DND-41 (cell line): ENCODE measurements around the gene OR2A12.

Experiments used
- ATAC-seq: fragments of 200-7000 bp; cut with Tn5 transposase; 3 replicates; pipeline ENCODE4 v1.9.1; 2021; ENCODE audit warnings: low read depth; ENCODE audit not compliant: insufficient read depth
- DNase-seq: peaks from one replicate; pipeline ENCODE4 v3.0.0-alpha.2; 2020
- H2AFZ ChIP-seq: 2 replicates; pipeline ENCODE4 v1.6.0; 2012; ENCODE audit warnings: low read depth, low read length
- H3K27ac ChIP-seq: 2 replicates; pipeline ENCODE4 v1.5.1; 2012; ENCODE audit warnings: low read length, inconsistent platforms
- H3K27me3 ChIP-seq: fragments of 200-600 bp; sonication (generic); 2 replicates; pipeline ENCODE4 v1.6.0; 2012; ENCODE audit warnings: low read length, mild to moderate bottlenecking, inconsistent platforms; ENCODE audit not compliant: insufficient read depth, poor library complexity
- H3K36me3 ChIP-seq: 2 replicates; pipeline ENCODE4 v1.5.1; 2012; ENCODE audit warnings: low read length, inconsistent platforms; ENCODE audit not compliant: insufficient read depth
- H3K4me1 ChIP-seq: 2 replicates; pipeline ENCODE4 v1.5.1; 2012; ENCODE audit warnings: mild to moderate bottlenecking, low read length; ENCODE audit not compliant: insufficient read depth
- H3K4me2 ChIP-seq: 2 replicates; pipeline ENCODE4 v1.6.0; 2012; ENCODE audit warnings: mild to moderate bottlenecking, moderate library complexity, low read length, inconsistent platforms; ENCODE audit not compliant: insufficient read depth
- H3K4me3 ChIP-seq, 2 experiments: fragments of 200-600 bp in 1 of 2; shearing (Covaris generic) in 1 of 2; 2 replicates each; pipeline ENCODE4 v1.5.1; 2012 to 2016; ENCODE audit warnings: inconsistent platforms in 2 of 2, low read length in 2 of 2, mild to moderate bottlenecking in 2 of 2, low read depth in 1 of 2, moderate library complexity in 1 of 2
- H3K79me2 ChIP-seq: 2 replicates; pipeline ENCODE4 v1.6.0; 2012; ENCODE audit warnings: low read length, inconsistent platforms; ENCODE audit not compliant: insufficient read depth
- H3K9ac ChIP-seq: 2 replicates; pipeline ENCODE4 v1.6.0; 2012; ENCODE audit warnings: low read depth, mild to moderate bottlenecking, inconsistent platforms, low read length, moderate library complexity
- H3K9me3 ChIP-seq: 2 replicates; pipeline ENCODE4 v1.5.1; 2012; ENCODE audit warnings: low read length, moderate library complexity, mild to moderate bottlenecking, inconsistent platforms; ENCODE audit not compliant: insufficient read depth, severe bottlenecking
- H4K20me1 ChIP-seq: 2 replicates; pipeline ENCODE4 v1.6.0; 2012; ENCODE audit warnings: low read length; ENCODE audit not compliant: insufficient read depth
- CTCF ChIP-seq: IDR thresholded peaks from 2 replicates; pipeline ENCODE4 v1.5.1; 2012; ENCODE audit warnings: borderline replicate concordance, low read length, moderate library complexity, mild to moderate bottlenecking; ENCODE audit not compliant: poor library complexity, severe bottlenecking; ENCODE audit errors: extremely low read depth
- EZH2 ChIP-seq: IDR thresholded peaks from 3 replicates; pipeline ENCODE4 v1.6.1; 2012; ENCODE audit warnings: borderline replicate concordance, low read depth, mild to moderate bottlenecking, moderate library complexity, low read length, inconsistent platforms; ENCODE audit not compliant: severe bottlenecking

Gene OR2A12

GRCh38 chr7:144142187-144142586, 56.1 kb downstream of the OR2A12 start:
- Histone ChIP-seq H3K9ac (no peak overlapping the region), H3K4me3 (no peak overlapping the region), H3K4me2 (no peak overlapping the region), H3K27me3 (no peaks in the 10 kb centered on the region), H3K79me2 (no peaks in the 10 kb centered on the region), H4K20me1 (no peaks in the 10 kb centered on the region), H2AFZ (no peak overlapping the region), H3K4me1 (no peaks in the 10 kb centered on the region), H3K27ac (no peak overlapping the region), H3K9me3 (peaks cover 2% of the 10 kb centered on the region), H3K36me3 (no peaks in the 10 kb centered on the region)
- TF ChIP-seq CTCF = no peak
- DNase-seq = no peak
- ATAC-seq = no peak

GRCh38 chr7:144144426-144144825, 58.3 kb downstream of the OR2A12 start:
- H2AFZ ChIP-seq = no peak overlapping the region
- H3K27me3 ChIP-seq = no peaks in the 10 kb centered on the region
- no peaks in the 10 kb centered on the region for H3K79me2 ChIP-seq
- ATAC-seq (no peak), DNase-seq (no peak)
- H3K4me2 ChIP-seq = no peak overlapping the region
- H3K27ac ChIP-seq = no peak overlapping the region
- no peak for TF ChIP-seq EZH2
- no peak for TF ChIP-seq CTCF
- H3K9ac ChIP-seq = no peak overlapping the region
- H3K9me3 ChIP-seq = peaks cover 11% of the 10 kb centered on the region
- H4K20me1 ChIP-seq = no peaks in the 10 kb centered on the region
- H3K4me1 ChIP-seq = no peaks in the 10 kb centered on the region
- H3K36me3 ChIP-seq = no peaks in the 10 kb centered on the region
- no peak overlapping the region for H3K4me3 ChIP-seq

GRCh38 chr7:144148224-144148827, 62.2 kb downstream of the OR2A12 start:
- Histone ChIP-seq H3K4me3 (no peak overlapping the region), H3K79me2 (no peaks in the 10 kb centered on the region), H3K36me3 (no peaks in the 10 kb centered on the region), H3K27me3 (no peaks in the 10 kb centered on the region), H4K20me1 (no peaks in the 10 kb centered on the region), H3K27ac (no peak overlapping the region), H2AFZ (no peak overlapping the region), H3K4me2 (no peak overlapping the region), H3K4me1 (no peaks in the 10 kb centered on the region), H3K9ac (no peak overlapping the region), H3K9me3 (peaks cover 11% of the 10 kb centered on the region)
- ATAC-seq = no peak
- no peak for TF ChIP-seq CTCF
- TF ChIP-seq EZH2 = no peak
- DNase-seq = no peak
